ENCODE data around the gene ST3GAL5. TPM values are rescaled to one million over a fixed set of nuclear protein-coding genes. Genes with fewer than 3 reads are reported as not detected.

Gene ST3GAL5
- total and polyA plus RNA-seq, 2 donors (not counting 1 experiment from before 2014, with no cell fraction given), result 42.6 to 94.3 TPM

DNA sequence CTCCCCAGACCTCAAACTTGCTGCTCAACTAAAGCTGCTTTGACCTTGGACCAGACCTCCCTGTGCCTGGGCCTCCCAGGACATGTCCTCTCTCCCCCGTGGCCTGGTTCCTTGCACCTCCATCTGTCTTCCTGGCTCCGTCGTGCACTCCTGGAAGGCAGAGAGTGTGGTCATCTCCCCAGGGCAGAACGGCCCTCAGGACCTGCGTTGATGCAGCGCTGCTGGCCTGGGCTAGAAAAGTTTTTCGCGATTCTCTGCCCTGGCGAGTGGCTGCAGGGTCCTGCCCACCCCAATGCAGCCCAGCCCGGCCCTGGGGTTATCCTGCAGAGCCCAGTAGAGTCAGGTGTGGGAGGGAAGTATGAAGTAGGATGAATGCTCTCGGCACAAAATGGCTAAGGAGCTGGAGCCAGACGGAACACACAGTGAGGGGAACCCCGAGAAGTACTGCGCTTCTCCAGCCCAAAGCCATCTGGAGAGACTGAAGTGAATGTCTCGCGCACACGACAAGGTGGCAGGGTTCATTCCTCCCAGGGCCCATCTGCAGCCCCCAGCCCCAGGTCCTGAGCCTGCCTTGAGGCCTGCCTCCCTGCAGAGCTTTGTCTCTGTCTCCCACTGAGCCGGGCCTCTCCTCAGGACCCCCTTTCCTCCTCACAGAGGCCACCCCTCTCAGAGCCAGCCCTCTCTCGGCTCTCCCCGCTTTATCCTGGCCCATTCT, 93.3 kb downstream of the ST3GAL5 start:
- no peak overlapping the region for H3K4me3 Mint-ChIP-seq
- POLR2A ChIA-PET, result no interaction called here
- H3K9me3 Mint-ChIP-seq (ENCODE audit: insufficient read depth), result no peaks in the 10 kb centered on the region

More for the DNA sequence above, 93.3 kb downstream of the ST3GAL5 start:
- Histone ChIP-seq H3K9me3 (ENCODE audit: control extremely low read depth in 1 of 3, control insufficient read depth in 2 of 3, insufficient read depth in 1 of 3, low read length in 2 of 3) (no peaks in the 10 kb centered on the region), H3K27me3 (replicated peaks in 1 of 4; ENCODE audit: control extremely low read depth in 1 of 4, control insufficient read depth in 3 of 4, insufficient read depth in 4 of 4, low read length in 3 of 4) (peaks cover 0 to 14% (median 7%) of the 10 kb centered on the region in 4 experiments), H3K79me2 (ENCODE audit: control insufficient read depth, insufficient read depth, low read length) (no peaks in the 10 kb centered on the region), H3K9ac (ENCODE audit: low read length) (no peak overlapping the region), H3K4me3 (ENCODE audit: control extremely low read depth in 1 of 5, extremely low read depth in 1 of 5, insufficient read depth in 1 of 5, low read depth in 2 of 5, low read length in 4 of 5) (no peak overlapping the region), H2AFZ (ENCODE audit: insufficient read depth, low read depth, low read length, poor library complexity, severe bottlenecking) (no peak overlapping the region), H3K27ac (ENCODE audit: low read length in 2 of 2) (no peak overlapping the region), H3K36me3 (replicated peaks in 1 of 2; ENCODE audit: control extremely low read depth in 1 of 2, control insufficient read depth in 1 of 2, extremely low read depth in 1 of 2, insufficient read depth in 2 of 2, low read length in 1 of 2) (no peaks in the 10 kb centered on the region), H3K4me1 (ENCODE audit: control insufficient read depth in 2 of 2, insufficient read depth in 2 of 2, low read length in 2 of 2) (no peaks in the 10 kb centered on the region), H4K20me1 (ENCODE audit: control insufficient read depth, insufficient read depth, low read length, poor library complexity, severe bottlenecking) (no peaks in the 10 kb centered on the region), H3K4me2 (replicated peaks; ENCODE audit: low read depth, low read length, poor library complexity, severe bottlenecking) (no peak overlapping the region)
- CTCF ChIA-PET, result interaction anchor here (1.7 kb wide), 1 partner anchor 66 kb away, joined by 7 read pairs; no protein-coding TSS in a partner anchor
- ATAC-seq (ENCODE audit: low read depth) (no peak), DNase-seq (no peak)
- Mint-ChIP-seq H3K4me1 (no peaks in the 10 kb centered on the region), H3K27ac (no peak overlapping the region), H3K27me3 (peaks cover 54% of the 10 kb centered on the region)
- WGBS (ENCODE audit: insufficient coverage), result 94% methylated on average over 20 of the region's 20 CpGs
- intact Hi-C loops (cut with micrococcal nuclease), result no loop called here
- TF ChIP-seq, protein P1, sequence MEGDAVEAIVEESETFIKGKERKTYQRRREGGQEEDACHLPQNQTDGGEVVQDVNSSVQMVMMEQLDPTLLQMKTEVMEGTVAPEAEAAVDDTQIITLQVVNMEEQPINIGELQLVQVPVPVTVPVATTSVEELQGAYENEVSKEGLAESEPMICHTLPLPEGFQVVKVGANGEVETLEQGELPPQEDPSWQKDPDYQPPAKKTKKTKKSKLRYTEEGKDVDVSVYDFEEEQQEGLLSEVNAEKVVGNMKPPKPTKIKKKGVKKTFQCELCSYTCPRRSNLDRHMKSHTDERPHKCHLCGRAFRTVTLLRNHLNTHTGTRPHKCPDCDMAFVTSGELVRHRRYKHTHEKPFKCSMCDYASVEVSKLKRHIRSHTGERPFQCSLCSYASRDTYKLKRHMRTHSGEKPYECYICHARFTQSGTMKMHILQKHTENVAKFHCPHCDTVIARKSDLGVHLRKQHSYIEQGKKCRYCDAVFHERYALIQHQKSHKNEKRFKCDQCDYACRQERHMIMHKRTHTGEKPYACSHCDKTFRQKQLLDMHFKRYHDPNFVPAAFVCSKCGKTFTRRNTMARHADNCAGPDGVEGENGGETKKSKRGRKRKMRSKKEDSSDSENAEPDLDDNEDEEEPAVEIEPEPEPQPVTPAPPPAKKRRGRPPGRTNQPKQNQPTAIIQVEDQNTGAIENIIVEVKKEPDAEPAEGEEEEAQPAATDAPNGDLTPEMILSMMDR (IDR thresholded peaks at IDR 0.05), result no peak
- TF ChIP-seq EZH2 (IDR thresholded peaks at IDR 0.05; ENCODE audit: borderline replicate concordance, insufficient read depth, low read depth, low read length, poor library complexity, severe bottlenecking), result no peak

Data from B cell (primary cell).